GM23248 (cell line): ENCODE measurements around the gene THRA. TPM values are rescaled to one million over a fixed set of nuclear protein-coding genes. Genes with fewer than 3 reads are reported as not detected.

ENCODE experiments used
- DNase-seq: peaks from one replicate; pipeline ENCODE4 v3.0.0-alpha.2; 2015
- H2AFZ ChIP-seq: fragments of 200-600 bp; sonication (generic); 2 replicates; pipeline ENCODE4 v1.6.1; 2016; ENCODE audit warnings: antibody characterized with exemption
- H3F3A ChIP-seq: fragments of 200-600 bp; sonication (generic); 2 replicates; pipeline ENCODE4 v1.6.1; 2016; ENCODE audit warnings: mild to moderate bottlenecking, antibody characterized with exemption, mixed run types; ENCODE audit not compliant: insufficient read depth
- H3K27ac ChIP-seq: fragments of 200-600 bp; sonication (generic); 2 replicates; pipeline ENCODE4 v1.5.1; 2016; ENCODE audit warnings: mild to moderate bottlenecking
- H3K27me3 ChIP-seq: fragments of 200-600 bp; sonication (generic); replicated peaks from 2 replicates; pipeline ENCODE4 v1.6.1; 2016; ENCODE audit warnings: mild to moderate bottlenecking; ENCODE audit not compliant: insufficient read depth
- H3K36me3 ChIP-seq: fragments of 200-600 bp; sonication (generic); 2 replicates; pipeline ENCODE4 v1.6.1; 2016; ENCODE audit warnings: low read depth, mild to moderate bottlenecking
- H3K4me1 ChIP-seq: fragments of 200-600 bp; sonication (generic); 2 replicates; pipeline ENCODE4 v1.6.1; 2016; ENCODE audit warnings: mild to moderate bottlenecking; ENCODE audit not compliant: insufficient read depth
- H3K4me2 ChIP-seq: fragments of 200-600 bp; sonication (generic); one replicate; pipeline ENCODE4 v1.6.1; 2016; ENCODE audit warnings: mild to moderate bottlenecking; ENCODE audit not compliant: unreplicated experiment
- H3K4me3 ChIP-seq: fragments of 200-600 bp; sonication (generic); 2 replicates; pipeline ENCODE4 v1.5.1; 2016; ENCODE audit warnings: mild to moderate bottlenecking
- H3K79me2 ChIP-seq: fragments of 200-600 bp; sonication (generic); 2 replicates; pipeline ENCODE4 v1.6.1; 2016; ENCODE audit warnings: mild to moderate bottlenecking; ENCODE audit not compliant: insufficient read depth
- H3K9ac ChIP-seq: fragments of 200-600 bp; sonication (generic); 2 replicates; pipeline ENCODE4 v1.6.1; 2016; ENCODE audit warnings: mild to moderate bottlenecking
- H3K9me2 ChIP-seq: fragments of 200-600 bp; sonication (generic); 2 replicates; pipeline ENCODE4 v1.6.1; 2016; ENCODE audit warnings: mixed run types, mild to moderate bottlenecking, moderate library complexity; ENCODE audit not compliant: insufficient read depth
- H3K9me3 ChIP-seq: fragments of 200-600 bp; sonication (generic); one replicate; pipeline ENCODE4 v1.6.1; 2017; ENCODE audit warnings: low read depth
- H4K20me1 ChIP-seq: fragments of 200-600 bp; sonication (generic); 2 replicates; pipeline ENCODE4 v1.6.0; 2016; ENCODE audit not compliant: insufficient read depth
- EZH2 ChIP-seq: fragments of 200-600 bp; sonication (generic); IDR thresholded peaks from 2 replicates; pipeline ENCODE4 v1.6.1; 2018; ENCODE audit warnings: antibody characterized with exemption, mild to moderate bottlenecking; ENCODE audit not compliant: insufficient read depth, poor library complexity, severe bottlenecking
- EZH2phosphoT487 ChIP-seq: fragments of 200-600 bp; sonication (generic); IDR thresholded peaks from 2 replicates; pipeline ENCODE4 v1.6.1; 2018; ENCODE audit warnings: antibody characterized with exemption, moderate library complexity, mild to moderate bottlenecking, low read depth; ENCODE audit not compliant: insufficient read depth
- WGBS, 2 experiments: methylation state at CpG; one replicate each; pipeline ENCODE4 v1.1.6; 2015 to 2017; ENCODE audit warnings: low lambda C conversion rate in 2 of 2, low coverage in 1 of 2; ENCODE audit errors: missing lambda C conversion rate in 2 of 2; 5-methylcytosine and 5-hydroxymethylcytosine counted together
- in situ Hi-C: fragments of 300-500 bp; cut with MboI; formaldehyde crosslinking; loops from 2 replicates; pipeline ENCODE4 v1.15.0; 2020
- polyA plus RNA-seq: library from polyadenylated mRNA; unstranded; fragments of >200 nt; fragmentation: Nextera tagmentation; extraction: Ambion mirVana; gene quantifications from 2 replicates; pipeline ENCODE4 v1.2.1, GENCODE V29; 2016
- total RNA-seq: library from RNA; depleted of rRNA; stranded (reverse); fragments of >200 nt; shearing (Covaris generic); gene quantifications from 2 replicates; pipeline ENCODE4 v1.2.3, GENCODE V29; 2014

Gene THRA
- total and polyA plus RNA-seq, 2 experiments from 2014 or later: 15.8 to 33.3 TPM

- Histone ChIP-seq H2AFZ (no peak overlapping the region), H3K79me2 (peaks cover 83% of the 10 kb centered on the region), H3K4me3 (peak overlapping the region; percentile 98), H3F3A (peaks cover 24% of the 10 kb centered on the region), H3K27me3 (no peaks in the 10 kb centered on the region), H3K9me2 (no peaks in the 10 kb centered on the region), H4K20me1 (no peaks in the 10 kb centered on the region), H3K9ac (peak overlapping the region; percentile 97), H3K4me1 (peaks cover 15% of the 10 kb centered on the region; the same call in 1 of the 2 replicates), H3K36me3 (peaks cover 23% of the 10 kb centered on the region), H3K4me2 (peak overlapping the region; percentile 95), H3K9me3 (no peaks in the 10 kb centered on the region), H3K27ac (peak overlapping the region; percentile 94)
- WGBS, 2 experiments: 0% methylated on average over 2 of the region's 2 CpGs
- TF ChIP-seq EZH2phosphoT487 (no peak), EZH2 (no peak)
- in situ Hi-C loops: no loop called here
- no peak for DNase-seq
These were observed 61.0 kb downstream of the THRA start for GRCh38 chr17:40123811-40124114.

- Histone ChIP-seq H3K9me2 (no peaks in the 10 kb centered on the region), H4K20me1 (no peaks in the 10 kb centered on the region), H3K27ac (peak overlapping the region; percentile 94), H3K9me3 (no peaks in the 10 kb centered on the region), H3K4me3 (peak overlapping the region; percentile 98), H3K9ac (peak overlapping the region; percentile 97), H3K4me2 (peak overlapping the region; percentile 95), H3K79me2 (peaks cover 90% of the 10 kb centered on the region), H3K36me3 (peaks cover 31% of the 10 kb centered on the region), H2AFZ (no peak overlapping the region), H3F3A (peaks cover 28% of the 10 kb centered on the region), H3K4me1 (peaks cover 15% of the 10 kb centered on the region; the same call in 1 of the 2 replicates), H3K27me3 (no peaks in the 10 kb centered on the region)
- 0 to 5% methylated on average over 9 of the region's 9 CpGs for WGBS, 2 experiments
- TF ChIP-seq EZH2: no peak
- TF ChIP-seq EZH2phosphoT487: no peak
- peak; percentile 46 for DNase-seq
- in situ Hi-C loops: no loop called here
These were observed 61.7 kb downstream of the THRA start for GRCh38 chr17:40124279-40125141.

GRCh38 chr17:40129498-40129897 is 66.7 kb downstream of the THRA start:
- Histone ChIP-seq H3K9ac (no peak overlapping the region), H4K20me1 (no peaks in the 10 kb centered on the region), H2AFZ (no peak overlapping the region), H3K36me3 (peaks cover 80% of the 10 kb centered on the region), H3K27ac (no peak overlapping the region), H3K4me2 (no peak overlapping the region), H3F3A (peaks cover 59% of the 10 kb centered on the region), H3K9me2 (no peaks in the 10 kb centered on the region), H3K27me3 (no peaks in the 10 kb centered on the region), H3K79me2 (peaks cover 100% of the 10 kb centered on the region), H3K9me3 (no peaks in the 10 kb centered on the region), H3K4me3 (no peak overlapping the region), H3K4me1 (peaks cover 15% of the 10 kb centered on the region; the same call in 1 of the 2 replicates)
- DNase-seq: peak; percentile 34
- in situ Hi-C loops: no loop called here
- TF ChIP-seq EZH2 (no peak), EZH2phosphoT487 (no peak)
- 71 to 79% methylated on average over 5 of the region's 5 CpGs for WGBS, 2 experiments

GRCh38 chr17:40130352-40131042 is 67.7 kb downstream of the THRA start:
- Histone ChIP-seq H3K9me3 (no peaks in the 10 kb centered on the region), H3K9me2 (no peaks in the 10 kb centered on the region), H3K4me2 (no peak overlapping the region), H4K20me1 (no peaks in the 10 kb centered on the region), H3K9ac (no peak overlapping the region), H3K27me3 (no peaks in the 10 kb centered on the region), H3K79me2 (peaks cover 100% of the 10 kb centered on the region), H3K4me1 (peaks cover 5% of the 10 kb centered on the region; the same call in 1 of the 2 replicates), H3K4me3 (no peak overlapping the region), H2AFZ (no peak overlapping the region), H3K36me3 (peaks cover 90% of the 10 kb centered on the region), H3K27ac (peak overlapping the region; percentile 23), H3F3A (peaks cover 61% of the 10 kb centered on the region)
- peak; percentile 27 for DNase-seq
- WGBS, 2 experiments: 75 to 77% methylated on average over 7 of the region's 7 CpGs
- in situ Hi-C loops: no loop called here
- TF ChIP-seq EZH2 (no peak), EZH2phosphoT487 (no peak)
